ENCODE data around the gene GLDC. TPM values are rescaled to one million over a fixed set of nuclear protein-coding genes. Genes with fewer than 3 reads are reported as not detected.

The GLDC gene
- total RNA-seq, 2 donors from 2014 or later, result 0.21 to 1.1 TPM

- DNase-seq, result no peak
- H3K27ac ChIP-seq, result no peak overlapping the region
- no peak for TF ChIP-seq CTCF (IDR thresholded peaks at IDR 0.05)
- no peaks in the 10 kb centered on the region for H3K36me3 ChIP-seq
- H3K4me3 ChIP-seq, result no peak overlapping the region
- no peak overlapping the region for H3K9ac ChIP-seq (ENCODE audit: low read depth in 2 of 2, low read length in 2 of 2)
- intact Hi-C loops (cut with DNase I), result no loop called here
- no peaks in the 10 kb centered on the region for H3K4me1 ChIP-seq
- no peaks in the 10 kb centered on the region for H3K9me3 ChIP-seq
- H3K27me3 ChIP-seq, result no peaks in the 10 kb centered on the region
Measured at GRCh38 chr9:6598249-6598725, 47.2 kb downstream of the GLDC start.

GRCh38 chr9:6592791-6593190 is 52.7 kb downstream of the GLDC start:
- intact Hi-C loops (cut with DNase I), result no loop called here
- Histone ChIP-seq H3K9me3 (no peaks in the 10 kb centered on the region), H3K4me3 (no peak overlapping the region), H3K36me3 (no peaks in the 10 kb centered on the region), H3K27me3 (no peaks in the 10 kb centered on the region), H3K27ac (no peak overlapping the region), H3K9ac (ENCODE audit: low read depth in 2 of 2, low read length in 2 of 2) (no peak overlapping the region), H3K4me1 (no peaks in the 10 kb centered on the region)
- TF ChIP-seq CTCF (IDR thresholded peaks at IDR 0.05), result no peak
- no peak for DNase-seq

GRCh38 chr9:6592231-6592630 is 53.3 kb downstream of the GLDC start:
- Histone ChIP-seq H3K36me3 (no peaks in the 10 kb centered on the region), H3K9me3 (no peaks in the 10 kb centered on the region), H3K4me3 (no peak overlapping the region), H3K4me1 (no peaks in the 10 kb centered on the region), H3K27ac (no peak overlapping the region), H3K27me3 (no peaks in the 10 kb centered on the region), H3K9ac (ENCODE audit: low read depth in 2 of 2, low read length in 2 of 2) (no peak overlapping the region)
- DNase-seq, result no peak
- intact Hi-C loops (cut with DNase I), result no loop called here
- TF ChIP-seq CTCF (IDR thresholded peaks at IDR 0.05), result no peak

- intact Hi-C loops (cut with DNase I), result no loop called here
- H3K9me3 ChIP-seq, result no peaks in the 10 kb centered on the region
- H3K27ac ChIP-seq, result no peak overlapping the region
- no peak overlapping the region for H3K9ac ChIP-seq (ENCODE audit: low read depth in 2 of 2, low read length in 2 of 2)
- TF ChIP-seq CTCF (IDR thresholded peaks at IDR 0.05), result no peak
- no peaks in the 10 kb centered on the region for H3K27me3 ChIP-seq
- no peak overlapping the region for H3K4me3 ChIP-seq
- DNase-seq, result no peak
- H3K4me1 ChIP-seq, result no peaks in the 10 kb centered on the region
- no peaks in the 10 kb centered on the region for H3K36me3 ChIP-seq
Measured at GRCh38 chr9:6590772-6591384, 54.7 kb downstream of the GLDC start.

- Histone ChIP-seq H3K9ac (ENCODE audit: low read depth in 2 of 2, low read length in 2 of 2) (no peak overlapping the region), H3K36me3 (no peaks in the 10 kb centered on the region), H3K9me3 (no peaks in the 10 kb centered on the region), H3K27me3 (no peaks in the 10 kb centered on the region), H3K27ac (no peak overlapping the region), H3K4me1 (no peaks in the 10 kb centered on the region), H3K4me3 (no peak overlapping the region)
- intact Hi-C loops (cut with DNase I), result no loop called here
- no peak for TF ChIP-seq CTCF (IDR thresholded peaks at IDR 0.05)
- DNase-seq, result no peak
Measured at GRCh38 chr9:6590334-6590733, 55.2 kb downstream of the GLDC start.

Data from colonic mucosa (tissue), 4 donors.